Keratinocyte (primary cell): Measurements from ENCODE around the gene MIEF1.

Source experiments
- EZH2 ChIP-seq: IDR thresholded peaks from one replicate; pipeline ENCODE4 v1.6.1; 2012; ENCODE audit warnings: inconsistent platforms, mild to moderate bottlenecking, low read length, moderate library complexity
- TF ChIP-seq, protein P1 (sequence below), 3 experiments: IDR thresholded peaks in 1 of 3; conservative IDR thresholded peaks in 1 of 3; optimal IDR thresholded peaks in 1 of 3; 2 replicates in 2 of 3; 3 replicates in 1 of 3; pipeline versions ENCODE3 to v1.5.1; 2011; ENCODE audit warnings: low read length in 3 of 3, mild to moderate bottlenecking in 3 of 3, moderate library complexity in 2 of 3, control low read depth in 1 of 3, inconsistent platforms in 1 of 3; ENCODE audit not compliant: insufficient read depth in 2 of 3; ENCODE audit errors: extremely low read depth in 1 of 3

DNA sequence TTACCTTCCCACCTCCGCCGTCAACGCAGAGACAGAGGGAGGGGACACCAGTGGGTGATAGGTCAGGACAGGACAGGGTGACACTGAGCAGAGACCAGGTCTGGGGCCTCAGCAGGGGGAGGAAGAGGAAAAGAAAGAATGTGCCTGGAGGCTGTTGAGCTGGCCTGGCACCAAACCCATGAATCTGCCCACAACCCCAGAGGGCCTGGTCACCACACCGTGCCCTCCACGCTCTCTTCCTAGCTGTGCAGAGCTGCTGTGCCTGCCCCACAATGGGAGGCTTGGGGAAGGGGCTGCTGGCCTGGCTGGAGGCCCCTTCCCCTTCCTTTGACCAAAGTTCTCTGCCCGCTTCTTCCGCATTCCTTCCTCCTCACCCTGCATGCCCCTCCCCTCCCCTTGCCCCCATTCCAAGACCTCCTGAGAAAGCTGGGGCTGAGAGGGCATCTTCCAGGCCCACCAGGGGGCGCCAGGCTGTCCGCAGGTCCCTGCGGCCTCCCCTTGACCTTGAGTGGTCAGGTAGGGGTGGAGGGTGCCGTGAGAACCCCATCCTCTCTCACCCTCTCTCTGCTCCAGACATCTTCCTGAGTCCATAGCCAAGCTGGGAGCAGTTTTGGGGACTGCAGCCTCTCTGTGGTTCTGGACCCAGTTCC, 57.5 kb downstream of the MIEF1 start:
- TF ChIP-seq, protein P1, sequence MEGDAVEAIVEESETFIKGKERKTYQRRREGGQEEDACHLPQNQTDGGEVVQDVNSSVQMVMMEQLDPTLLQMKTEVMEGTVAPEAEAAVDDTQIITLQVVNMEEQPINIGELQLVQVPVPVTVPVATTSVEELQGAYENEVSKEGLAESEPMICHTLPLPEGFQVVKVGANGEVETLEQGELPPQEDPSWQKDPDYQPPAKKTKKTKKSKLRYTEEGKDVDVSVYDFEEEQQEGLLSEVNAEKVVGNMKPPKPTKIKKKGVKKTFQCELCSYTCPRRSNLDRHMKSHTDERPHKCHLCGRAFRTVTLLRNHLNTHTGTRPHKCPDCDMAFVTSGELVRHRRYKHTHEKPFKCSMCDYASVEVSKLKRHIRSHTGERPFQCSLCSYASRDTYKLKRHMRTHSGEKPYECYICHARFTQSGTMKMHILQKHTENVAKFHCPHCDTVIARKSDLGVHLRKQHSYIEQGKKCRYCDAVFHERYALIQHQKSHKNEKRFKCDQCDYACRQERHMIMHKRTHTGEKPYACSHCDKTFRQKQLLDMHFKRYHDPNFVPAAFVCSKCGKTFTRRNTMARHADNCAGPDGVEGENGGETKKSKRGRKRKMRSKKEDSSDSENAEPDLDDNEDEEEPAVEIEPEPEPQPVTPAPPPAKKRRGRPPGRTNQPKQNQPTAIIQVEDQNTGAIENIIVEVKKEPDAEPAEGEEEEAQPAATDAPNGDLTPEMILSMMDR (optimal IDR thresholded peaks at IDR 0.05 in 1 of 3, IDR thresholded peaks at IDR 0.05 in 1 of 3, conservative IDR thresholded peaks at IDR 0.05 in 1 of 3; ENCODE audit: extremely low read depth in 1 of 3, insufficient read depth in 2 of 3, low read length in 3 of 3) = peak; percentile 22 to 51 (median 38)
- TF ChIP-seq EZH2 = no peak
